SK-N-SH (cell line): ENCODE data around the gene ETV6.

Experiments used
- CTCF ChIP-seq: fragments of 200-600 bp; sonication (generic); IDR thresholded peaks from 2 replicates; pipeline ENCODE4 v1.6.1; 2017; ENCODE audit warnings: antibody characterized with exemption, mild to moderate bottlenecking, moderate library complexity
- GABPA ChIP-seq: IDR thresholded peaks from 2 replicates; pipeline ENCODE4 v1.4.0; 2012; ENCODE audit warnings: low read depth, mild to moderate bottlenecking
- POLR2AphosphoS5 ChIP-seq: IDR thresholded peaks from 2 replicates; pipeline ENCODE4 v1.6.1; 2012; ENCODE audit warnings: low read depth, low read length

GRCh38 chr12:11615481-11615880 is 34.0 kb upstream of the ETV6 start:
- TF ChIP-seq GABPA (no peak), CTCF (no peak), POLR2AphosphoS5 (no peak)
